Measurements from ENCODE around the gene CACYBP. TPM values are rescaled to one million over a fixed set of nuclear protein-coding genes. Genes with fewer than 3 reads are reported as not detected.
A peak's percentile ranks its signal among the peaks of the same experiment; 100 is the strongest.

The CACYBP gene
- 254 TPM for total RNA-seq (ENCODE audit: insufficient read depth, low replicate concordance)

- peak; percentile 41 for DNase-seq (ENCODE audit: low spot score)
These were observed at the start of gene CACYBP for GRCh38 chr1:174999936-175000696. TSS of gene CACYBP (plus strand) at chr1:174999947. CDS start at chr1:175000181, 234 bp downstream.

GRCh38 chr1:174953285-174954072, 46.3 kb upstream of the CACYBP start:
- no peak for DNase-seq (ENCODE audit: low spot score)

DNA sequence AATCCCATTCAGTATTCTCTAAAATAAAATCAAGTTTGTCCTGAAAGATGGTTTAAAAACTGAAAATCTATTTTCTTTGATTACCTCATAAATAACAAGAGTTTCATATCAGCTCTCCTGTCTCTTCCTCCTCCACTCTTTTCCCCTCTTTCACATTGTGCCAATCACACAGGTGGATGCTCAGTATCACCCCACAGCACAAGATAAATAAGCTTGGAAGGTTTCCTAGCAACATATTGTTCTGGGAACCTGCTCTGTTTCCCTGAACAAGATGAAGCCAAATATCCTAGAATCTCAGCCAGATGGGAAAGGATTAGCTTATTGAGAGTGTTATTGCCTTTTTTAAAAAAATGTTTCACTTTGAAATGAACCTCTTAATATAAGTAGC, 45.7 kb upstream of the CACYBP start:
- no peak for DNase-seq (ENCODE audit: low spot score)

- DNase-seq (ENCODE audit: low spot score): no peak
These were observed 44.8 kb upstream of the CACYBP start for GRCh38 chr1:174954671-174955669.

DNA sequence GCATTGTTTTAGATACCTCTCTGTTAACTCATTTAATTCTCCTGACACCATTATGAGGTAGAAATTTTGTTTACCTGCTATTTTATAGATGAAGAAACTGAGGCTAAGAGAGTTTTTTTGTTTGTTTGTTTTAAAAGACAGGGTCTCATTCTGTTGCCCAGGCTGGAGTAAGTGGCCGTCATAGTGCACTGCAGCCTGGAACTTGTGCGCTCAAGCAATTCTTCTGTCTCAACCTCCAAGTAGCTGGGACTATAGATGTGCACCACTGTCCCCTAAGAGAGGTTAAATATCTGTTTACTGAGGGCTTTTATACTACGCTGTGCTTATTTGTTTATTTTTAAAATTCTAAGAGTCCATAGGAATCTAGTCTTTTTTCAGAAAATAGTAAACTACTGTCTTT, 43.7 kb upstream of the CACYBP start:
- DNase-seq (ENCODE audit: low spot score): no peak

- DNase-seq (ENCODE audit: low spot score): no peak
These were observed 42.8 kb upstream of the CACYBP start for GRCh38 chr1:174956976-174957375.

GRCh38 chr1:174957829-174958228, 41.9 kb upstream of the CACYBP start:
- no peak for DNase-seq (ENCODE audit: low spot score)

- DNase-seq (ENCODE audit: low spot score): no peak
These were observed 41.4 kb upstream of the CACYBP start for GRCh38 chr1:174958396-174958795.

DNA sequence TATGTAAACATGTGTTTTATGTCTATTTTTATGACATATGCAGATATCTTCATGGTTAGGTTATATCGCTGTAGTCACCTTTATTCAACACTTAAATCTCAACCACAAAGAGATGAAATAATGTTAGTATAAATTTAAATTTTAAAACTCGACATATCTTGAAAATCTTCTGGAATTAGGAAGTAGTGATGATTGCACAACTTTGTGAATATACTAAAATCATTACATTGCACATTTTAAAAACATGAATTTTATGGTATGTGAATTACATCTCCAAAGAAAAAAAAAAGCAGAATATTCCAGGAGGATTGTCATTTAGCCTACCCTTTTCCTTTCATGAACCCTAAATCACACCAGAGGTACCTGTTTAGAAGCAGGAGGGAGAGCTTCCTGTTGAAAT, 39.4 kb upstream of the CACYBP start:
- DNase-seq (ENCODE audit: low spot score): no peak

- DNase-seq (ENCODE audit: low spot score): no peak
These were observed 36.1 kb upstream of the CACYBP start for GRCh38 chr1:174963529-174964125.

GRCh38 chr1:174964261-174964971, 35.3 kb upstream of the CACYBP start:
- DNase-seq (ENCODE audit: low spot score): peak; percentile 28

- DNase-seq (ENCODE audit: low spot score): peak; percentile 38
These were observed 34.8 kb upstream of the CACYBP start for GRCh38 chr1:174964972-174965361.

DNA sequence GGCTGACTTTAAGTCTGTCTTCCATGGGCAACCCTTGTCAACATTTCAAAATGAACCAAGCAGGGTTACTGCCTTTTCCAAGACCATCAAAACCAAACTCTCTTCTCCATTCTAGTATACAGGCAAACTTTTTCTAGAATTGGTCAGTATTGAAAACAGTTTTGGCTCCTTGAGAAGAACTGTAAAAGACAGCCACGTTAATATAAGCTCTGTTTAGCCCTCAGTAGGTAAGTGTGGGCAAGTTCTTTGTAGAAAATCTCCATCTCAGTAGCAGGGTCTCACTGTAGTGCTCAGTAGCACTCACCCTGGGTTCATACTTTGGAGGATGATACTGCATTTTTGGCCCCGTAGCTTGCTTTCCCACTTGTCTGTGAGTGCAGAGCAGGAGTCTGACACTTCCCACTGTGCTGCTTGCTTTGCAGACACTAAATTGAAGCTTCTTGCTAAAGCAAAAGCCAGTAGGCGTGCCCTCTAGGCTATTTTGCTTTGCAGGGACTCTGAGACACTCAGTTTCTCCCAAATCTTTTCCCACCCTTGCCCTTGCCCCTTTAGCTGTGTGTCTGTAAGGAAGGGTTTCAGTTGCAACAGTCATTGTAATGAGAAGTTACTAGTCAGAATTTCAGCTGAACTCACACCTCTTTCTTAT, 34.3 kb upstream of the CACYBP start:
- peak; percentile 18 for DNase-seq (ENCODE audit: low spot score)

GRCh38 chr1:174966008-174966572, 33.7 kb upstream of the CACYBP start:
- DNase-seq (ENCODE audit: low spot score): peak; percentile 69

DNA sequence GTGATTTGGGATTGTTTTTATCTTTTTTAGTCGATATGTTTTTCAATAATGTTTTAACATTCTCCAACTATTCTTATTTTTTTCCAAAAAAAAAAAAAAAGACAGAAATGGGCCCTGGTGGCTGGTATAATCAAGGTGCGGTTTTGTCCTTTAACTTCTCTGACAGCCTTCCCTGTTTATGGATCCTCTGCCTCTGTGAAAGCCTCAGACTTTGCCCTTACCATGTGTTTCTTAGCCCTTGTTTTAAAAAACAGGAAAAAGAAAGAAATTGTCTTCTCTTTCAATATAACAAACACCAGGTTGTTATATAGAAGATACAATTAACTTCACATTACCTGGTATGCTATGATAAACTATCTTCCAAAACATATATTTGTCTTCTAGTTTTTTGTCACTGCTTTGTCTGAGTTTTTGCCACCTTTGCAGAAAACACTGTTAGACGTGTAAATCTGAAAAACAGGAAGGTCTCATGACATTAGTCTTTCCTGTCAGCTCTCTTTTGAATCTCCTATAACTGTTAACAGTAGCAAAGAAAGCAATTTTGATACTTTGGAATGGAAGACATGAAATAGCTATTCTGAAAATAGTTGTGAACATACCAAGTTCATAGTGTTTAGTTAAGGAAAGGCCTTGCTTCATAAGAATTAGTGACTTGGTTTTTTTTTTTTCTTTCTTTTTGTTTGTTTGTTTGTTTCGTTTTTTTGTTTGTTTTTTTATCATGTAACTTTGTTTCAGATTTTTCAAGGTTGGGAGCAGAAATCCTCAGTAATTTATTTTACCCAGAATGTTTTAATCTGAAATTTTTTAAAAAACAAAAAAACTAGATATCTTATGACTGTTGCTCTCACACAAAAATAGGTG, 31.7 kb upstream of the CACYBP start:
- DNase-seq (ENCODE audit: low spot score): peak; percentile 12

- peak; percentile 11 for DNase-seq (ENCODE audit: low spot score)
These were observed 30.9 kb upstream of the CACYBP start for GRCh38 chr1:174968750-174969244.

GRCh38 chr1:174969977-174970376, 29.8 kb upstream of the CACYBP start:
- DNase-seq (ENCODE audit: low spot score): no peak

DNA sequence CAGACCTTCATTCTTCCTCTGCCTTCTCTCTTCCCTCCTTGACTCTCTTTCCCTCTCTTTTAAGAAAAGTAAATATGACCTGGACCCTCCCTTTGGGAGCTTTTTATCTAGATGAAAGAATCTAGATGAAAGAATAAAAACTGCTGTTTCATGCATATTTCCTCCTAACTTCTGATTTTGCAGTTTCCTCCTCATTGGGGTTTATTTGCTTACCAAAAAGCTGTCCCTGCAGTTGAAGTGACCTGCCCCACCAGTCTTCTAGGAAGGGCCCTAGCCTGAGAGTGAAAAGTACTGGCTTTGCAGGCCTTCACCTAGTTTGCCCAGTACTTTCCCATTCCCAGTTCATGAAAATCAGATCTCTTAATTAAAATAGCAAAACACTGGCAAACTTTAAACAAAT, 28.3 kb upstream of the CACYBP start:
- no peak for DNase-seq (ENCODE audit: low spot score)

- no peak for DNase-seq (ENCODE audit: low spot score)
These were observed 27.8 kb upstream of the CACYBP start for GRCh38 chr1:174971902-174972301.

Measured in umbilical cord (tissue), 2 donors.